ENCODE results near the gene ZP2. TPM values are rescaled to one million over a fixed set of nuclear protein-coding genes. Genes with fewer than 3 reads are reported as not detected.

Gene ZP2
- total RNA-seq, 1 experiment from 2014 or later: not detected

DNA sequence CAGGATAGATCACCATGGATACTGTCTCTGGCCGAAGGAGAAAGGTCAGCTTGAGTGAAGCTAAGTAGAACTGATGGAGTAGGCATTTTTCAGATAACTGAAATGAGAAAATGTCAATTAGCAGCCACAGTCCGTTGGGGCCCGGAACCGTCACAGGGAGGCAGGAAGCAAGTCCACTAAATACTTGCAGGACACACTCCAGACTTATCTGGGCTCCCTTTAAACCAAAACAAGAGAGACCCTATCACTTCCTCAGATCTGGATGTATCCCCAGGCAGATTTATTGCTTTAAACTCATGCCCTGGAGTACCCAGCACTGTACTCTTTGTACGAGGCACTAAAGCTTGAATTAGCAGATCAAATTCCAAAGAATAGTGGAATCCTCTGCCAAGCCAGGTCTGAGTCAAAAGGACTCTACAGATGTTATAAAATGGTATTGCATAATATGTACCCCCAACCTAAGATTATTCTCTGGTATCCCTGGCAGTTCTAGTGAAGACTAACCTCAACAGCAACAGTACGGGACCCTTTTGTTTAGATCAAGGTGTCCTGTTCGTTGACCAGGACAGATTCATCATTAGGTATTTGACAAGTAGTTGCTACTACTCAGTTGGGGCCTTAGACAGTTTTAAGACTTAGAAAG lies 8.1 kb downstream of the ZP2 start:
- Histone ChIP-seq H3K27ac (ENCODE audit: low read depth, low read length) (no peak overlapping the region), H3K36me3 (ENCODE audit: control insufficient read depth in 1 of 2, insufficient read depth in 2 of 2, low read length in 2 of 2) (no peaks in the 10 kb centered on the region), H3K27me3 (ENCODE audit: insufficient read depth, low read length) (peaks cover 8% of the 10 kb centered on the region; the same call in 1 of the 2 replicates), H3K9me3 (ENCODE audit: control insufficient read depth in 1 of 2, insufficient read depth in 1 of 2, low read depth in 1 of 2, low read length in 2 of 2) (no peaks in the 10 kb centered on the region), H3K4me3 (replicated peaks in 1 of 2; ENCODE audit: low read depth in 1 of 2, low read length in 2 of 2) (no peak overlapping the region), H2AFZ (ENCODE audit: low read depth, low read length, poor library complexity, severe bottlenecking) (no peak overlapping the region), H3K4me2 (ENCODE audit: low read length) (no peak overlapping the region), H3K79me2 (ENCODE audit: insufficient read depth, low read length) (no peaks in the 10 kb centered on the region), H3K9ac (ENCODE audit: low read length) (no peak overlapping the region), H3K4me1 (ENCODE audit: control insufficient read depth in 1 of 2, insufficient read depth in 2 of 2, low read length in 2 of 2) (0 out of 4 replicates have a peak, but pooled peaks cover 0 to 2% of the 10 kb centered on the region in 2 experiments), H4K20me1 (ENCODE audit: insufficient read depth) (no peaks in the 10 kb centered on the region), H3K9me2 (ENCODE audit: insufficient read depth) (no peaks in the 10 kb centered on the region)
- intact Hi-C loops (cut with micrococcal nuclease): no loop called here
- ATAC-seq: no peak
- ChIA-PET RAD21 (ENCODE audit: low non-redundant PET in 1 of 2, low total read pairs in 2 of 2, uncharacterized antibody in 2 of 2, unreplicated experiment in 2 of 2) (no interaction called here), CTCF (interaction anchor here (1.3 kb wide), 1 partner anchor 15 kb away, joined by 5 read pairs; no protein-coding TSS in a partner anchor), POLR2A (no interaction called here)
- TF ChIP-seq EZH2 (IDR thresholded peaks at IDR 0.05): no peak
- no peak for TF ChIP-seq RAD21 (IDR thresholded peaks at IDR 0.05; ENCODE audit: low read depth)
- TF ChIP-seq ZFX (IDR thresholded peaks at IDR 0.05): no peak
- no peak for TF ChIP-seq TCF7L2 (IDR thresholded peaks at IDR 0.05; ENCODE audit: borderline replicate concordance, extremely low read depth, insufficient read depth, insufficient read length)
- BruUV-seq (replicated peaks): no TSS peak
- no peak for DNase-seq (ENCODE audit: low read depth, low spot score)

DNA sequence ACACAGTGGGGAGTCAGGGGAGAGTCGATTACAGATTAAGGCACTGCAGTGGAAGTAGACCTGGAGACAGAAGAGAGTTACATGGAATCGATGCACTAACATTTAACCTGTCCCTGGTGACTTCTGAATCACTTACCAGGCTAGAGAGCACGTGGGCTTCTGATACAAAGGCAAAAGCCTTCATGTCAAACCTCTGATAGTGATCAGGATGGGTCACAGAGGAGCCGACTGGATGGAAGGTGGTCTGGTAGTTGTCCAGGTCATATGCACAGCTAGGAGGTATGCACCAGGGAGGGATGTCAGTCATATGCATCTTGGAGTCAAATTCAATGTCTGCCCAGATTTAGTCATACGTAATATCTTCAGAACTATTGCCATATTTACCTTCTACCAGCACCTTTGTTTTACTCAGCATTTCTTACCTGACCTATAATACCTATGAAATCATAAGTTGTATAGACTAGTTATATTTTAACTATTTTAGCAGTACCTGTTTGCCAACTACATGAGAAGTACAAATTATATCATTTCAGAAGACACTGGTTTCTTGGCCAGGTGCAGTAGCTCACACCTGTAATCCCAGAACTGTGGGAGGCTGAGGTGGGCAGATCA lies 11.7 kb downstream of the ZP2 start:
- Histone ChIP-seq H4K20me1 (ENCODE audit: insufficient read depth) (no peaks in the 10 kb centered on the region), H3K36me3 (ENCODE audit: control insufficient read depth in 1 of 2, insufficient read depth in 2 of 2, low read length in 2 of 2) (no peaks in the 10 kb centered on the region), H3K27me3 (ENCODE audit: insufficient read depth, low read length) (peaks cover 8% of the 10 kb centered on the region; the same call in 1 of the 2 replicates), H3K4me2 (ENCODE audit: low read length) (no peak overlapping the region), H3K79me2 (ENCODE audit: insufficient read depth, low read length) (no peaks in the 10 kb centered on the region), H3K27ac (ENCODE audit: low read depth, low read length) (no peak overlapping the region), H3K4me1 (ENCODE audit: control insufficient read depth in 1 of 2, insufficient read depth in 2 of 2, low read length in 2 of 2) (no peaks in the 10 kb centered on the region), H2AFZ (ENCODE audit: low read depth, low read length, poor library complexity, severe bottlenecking) (no peak overlapping the region), H3K9me3 (ENCODE audit: control insufficient read depth in 1 of 2, insufficient read depth in 1 of 2, low read depth in 1 of 2, low read length in 2 of 2) (no peaks in the 10 kb centered on the region), H3K9ac (ENCODE audit: low read length) (no peak overlapping the region), H3K9me2 (ENCODE audit: insufficient read depth) (no peaks in the 10 kb centered on the region), H3K4me3 (replicated peaks in 1 of 2; ENCODE audit: low read depth in 1 of 2, low read length in 2 of 2) (no peak overlapping the region)
- ATAC-seq: no peak
- no TSS peak for BruUV-seq (replicated peaks)
- DNase-seq (ENCODE audit: low read depth, low spot score): no peak
- TF ChIP-seq ZFX (IDR thresholded peaks at IDR 0.05): no peak
- TF ChIP-seq POLR2A (IDR thresholded peaks at IDR 0.05; ENCODE audit: borderline replicate concordance, extremely low read depth, insufficient read depth, insufficient read length): no peak
- TF ChIP-seq POLR2AphosphoS5 (IDR thresholded peaks at IDR 0.05; ENCODE audit: low read depth, low read length): no peak
- RAD21 ChIA-PET (ENCODE audit: low non-redundant PET in 1 of 2, low total read pairs in 2 of 2, uncharacterized antibody in 2 of 2, unreplicated experiment in 2 of 2): no interaction called here
- POLR2A ChIA-PET: no interaction called here
- CTCF ChIA-PET: interaction anchor here (1.3 kb wide), 1 partner anchor 11 kb away, joined by 5 read pairs; no protein-coding TSS in a partner anchor
- intact Hi-C loops (cut with micrococcal nuclease): no loop called here

All from HCT116 (cell line).